OCI-LY7 (cell line): ENCODE data around the gene ZNRF1. TPM values are rescaled to one million over a fixed set of nuclear protein-coding genes. Genes with fewer than 3 reads are reported as not detected.

ENCODE experiments used
- BruUV-seq: library from RNA; stranded (reverse); fragments of 400-500 nt; replicated peaks from 2 replicates; lab custom pipeline; 2021; lab: Mats Ljungman, UMichigan
- CTCF ChIA-PET: fragments of 300-600 bp; sonication (Branson Sonifier 250); formaldehyde crosslinking; loops from one replicate; lab custom pipeline; 2022; ENCODE audit warnings: antibody characterized with exemption; ENCODE audit not compliant: unreplicated experiment; lab: Charles Lee
- POLR2A ChIA-PET: fragments of 300-600 bp; sonication (Branson Sonifier 250); formaldehyde crosslinking; loops from one replicate; lab custom pipeline; 2022; ENCODE audit warnings: antibody characterized with exemption; lab: Charles Lee
- DNase-seq: peaks from one replicate; pipeline ENCODE4 v3.0.0-alpha.2; 2015; ENCODE audit warnings: low spot score
- H2AFZ ChIP-seq: fragments of 200-600 bp; sonication (generic), shearing (Covaris generic); 2 replicates; pipeline ENCODE4 v1.6.1; 2014; ENCODE audit warnings: mild to moderate bottlenecking, antibody characterized with exemption, low read length, moderate library complexity
- H3K27ac ChIP-seq: fragments of 200-600 bp; sonication (generic); 2 replicates; pipeline ENCODE4 v1.5.1; 2014; ENCODE audit warnings: mixed run types, low read depth, mild to moderate bottlenecking, moderate library complexity, low read length, inconsistent platforms; ENCODE audit not compliant: poor library complexity, severe bottlenecking
- H3K36me3 ChIP-seq: fragments of 200-600 bp; sonication (generic); 2 replicates; pipeline ENCODE4 v1.6.1; 2014; ENCODE audit warnings: mild to moderate bottlenecking, antibody characterized with exemption, low read length, moderate library complexity, mixed read lengths; ENCODE audit not compliant: insufficient read depth
- H3K4me1 ChIP-seq: fragments of 200-600 bp; sonication (generic); 2 replicates; pipeline ENCODE4 v1.5.1; 2014; ENCODE audit warnings: mild to moderate bottlenecking, low read length; ENCODE audit not compliant: insufficient read depth, poor library complexity, severe bottlenecking
- H3K4me2 ChIP-seq: fragments of 200-600 bp; sonication (generic); 2 replicates; pipeline ENCODE4 v1.6.1; 2014; ENCODE audit warnings: mild to moderate bottlenecking, low read length
- H3K4me3 ChIP-seq: fragments of 200-600 bp; sonication (generic); 2 replicates; pipeline ENCODE4 v1.5.1; 2014; ENCODE audit warnings: mild to moderate bottlenecking, low read depth, low read length; ENCODE audit not compliant: poor library complexity, severe bottlenecking
- H3K79me2 ChIP-seq: fragments of 200-600 bp; sonication (generic); 2 replicates; pipeline ENCODE4 v1.6.1; 2016; ENCODE audit warnings: low read depth, mild to moderate bottlenecking, low read length, moderate library complexity, mixed read lengths; ENCODE audit not compliant: insufficient read depth
- H3K9me2 ChIP-seq: fragments of 200-600 bp; sonication (generic); 2 replicates; pipeline ENCODE4 v1.6.1; 2016; ENCODE audit warnings: mild to moderate bottlenecking, low read length, mixed read lengths; ENCODE audit not compliant: insufficient read depth
- H3K9me3 ChIP-seq: fragments of 200-600 bp; sonication (generic); 2 replicates; pipeline ENCODE4 v1.6.1; 2014; ENCODE audit warnings: mild to moderate bottlenecking, mixed run types, low read length, mixed read lengths
- H4K20me1 ChIP-seq: fragments of 200-600 bp; sonication (generic); 2 replicates; pipeline ENCODE4 v1.6.1; 2014; ENCODE audit warnings: mild to moderate bottlenecking, antibody characterized with exemption, low read length, moderate library complexity, mixed read lengths; ENCODE audit not compliant: insufficient read depth
- EZH2phosphoT487 ChIP-seq: fragments of 200-600 bp; sonication (generic); IDR thresholded peaks from 2 replicates; pipeline ENCODE4 v1.6.1; 2018; ENCODE audit warnings: low read depth, borderline replicate concordance, mild to moderate bottlenecking, mixed run types, antibody characterized with exemption, low read length, moderate library complexity, mixed read lengths
- intact Hi-C: fragments of 100-400 bp; cut with micrococcal nuclease; formaldehyde crosslinking; loops from one replicate; pipeline ENCODE4 v1.10.0; 2022; ENCODE audit not compliant: unreplicated experiment
- total RNA-seq, 2 experiments: library from RNA; depleted of rRNA in 1 of 2; stranded (reverse); fragments of >200 nt in 1 of 2; shearing (Covaris generic) in 1 of 2; gene quantifications; 2 replicates each; pipeline ENCODE4 v1.2.3, GENCODE V29; 2014 to 2022
- TF ChIP-seq, protein P1 (sequence below): fragments of 200-600 bp; sonication (generic); conservative IDR thresholded peaks from 2 replicates; pipeline ENCODE4 v1.5.1; 2014; ENCODE audit warnings: mild to moderate bottlenecking, antibody characterized with exemption, low read length, moderate library complexity, mixed read lengths

The ZNRF1 gene
- total RNA-seq, 2 experiments from 2014 or later = 11.8 to 23.7 TPM

DNA sequence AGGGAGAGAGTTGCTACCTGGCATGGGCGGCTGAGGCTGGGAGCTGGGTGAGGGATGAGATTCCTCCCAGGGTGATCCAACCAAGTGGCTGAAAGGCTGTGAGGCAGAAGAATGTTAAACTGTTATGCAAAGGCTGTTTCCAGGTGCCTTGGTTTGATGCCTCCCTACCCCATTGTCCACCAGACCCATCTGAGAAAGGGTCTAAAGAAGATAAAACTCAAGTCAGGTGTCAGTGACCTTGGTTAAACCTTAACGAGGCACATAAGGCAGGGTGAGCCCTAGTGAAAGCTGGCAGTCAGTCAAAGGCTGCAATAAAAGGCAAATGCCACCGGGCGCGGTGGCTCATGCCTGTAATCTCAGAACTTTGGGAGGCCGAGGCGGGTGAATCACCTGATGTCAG lies 94.0 kb downstream of the ZNRF1 start:
- no TSS peak for BruUV-seq
- no peaks in the 10 kb centered on the region for H3K79me2 ChIP-seq
- TF ChIP-seq, protein P1, sequence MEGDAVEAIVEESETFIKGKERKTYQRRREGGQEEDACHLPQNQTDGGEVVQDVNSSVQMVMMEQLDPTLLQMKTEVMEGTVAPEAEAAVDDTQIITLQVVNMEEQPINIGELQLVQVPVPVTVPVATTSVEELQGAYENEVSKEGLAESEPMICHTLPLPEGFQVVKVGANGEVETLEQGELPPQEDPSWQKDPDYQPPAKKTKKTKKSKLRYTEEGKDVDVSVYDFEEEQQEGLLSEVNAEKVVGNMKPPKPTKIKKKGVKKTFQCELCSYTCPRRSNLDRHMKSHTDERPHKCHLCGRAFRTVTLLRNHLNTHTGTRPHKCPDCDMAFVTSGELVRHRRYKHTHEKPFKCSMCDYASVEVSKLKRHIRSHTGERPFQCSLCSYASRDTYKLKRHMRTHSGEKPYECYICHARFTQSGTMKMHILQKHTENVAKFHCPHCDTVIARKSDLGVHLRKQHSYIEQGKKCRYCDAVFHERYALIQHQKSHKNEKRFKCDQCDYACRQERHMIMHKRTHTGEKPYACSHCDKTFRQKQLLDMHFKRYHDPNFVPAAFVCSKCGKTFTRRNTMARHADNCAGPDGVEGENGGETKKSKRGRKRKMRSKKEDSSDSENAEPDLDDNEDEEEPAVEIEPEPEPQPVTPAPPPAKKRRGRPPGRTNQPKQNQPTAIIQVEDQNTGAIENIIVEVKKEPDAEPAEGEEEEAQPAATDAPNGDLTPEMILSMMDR = no peak
- no peak for TF ChIP-seq EZH2phosphoT487
- POLR2A ChIA-PET = no interaction called here
- no peak overlapping the region for H3K4me3 ChIP-seq
- no peaks in the 10 kb centered on the region for H3K4me1 ChIP-seq
- intact Hi-C loops = no loop called here
- no peak overlapping the region for H3K4me2 ChIP-seq
- CTCF ChIA-PET = no interaction called here
- no peaks in the 10 kb centered on the region for H3K9me3 ChIP-seq
- no peak overlapping the region for H3K27ac ChIP-seq
- no peaks in the 10 kb centered on the region for H3K36me3 ChIP-seq
- no peaks in the 10 kb centered on the region for H4K20me1 ChIP-seq
- H2AFZ ChIP-seq = no peak overlapping the region
- no peaks in the 10 kb centered on the region for H3K9me2 ChIP-seq
- no peak for DNase-seq

DNA sequence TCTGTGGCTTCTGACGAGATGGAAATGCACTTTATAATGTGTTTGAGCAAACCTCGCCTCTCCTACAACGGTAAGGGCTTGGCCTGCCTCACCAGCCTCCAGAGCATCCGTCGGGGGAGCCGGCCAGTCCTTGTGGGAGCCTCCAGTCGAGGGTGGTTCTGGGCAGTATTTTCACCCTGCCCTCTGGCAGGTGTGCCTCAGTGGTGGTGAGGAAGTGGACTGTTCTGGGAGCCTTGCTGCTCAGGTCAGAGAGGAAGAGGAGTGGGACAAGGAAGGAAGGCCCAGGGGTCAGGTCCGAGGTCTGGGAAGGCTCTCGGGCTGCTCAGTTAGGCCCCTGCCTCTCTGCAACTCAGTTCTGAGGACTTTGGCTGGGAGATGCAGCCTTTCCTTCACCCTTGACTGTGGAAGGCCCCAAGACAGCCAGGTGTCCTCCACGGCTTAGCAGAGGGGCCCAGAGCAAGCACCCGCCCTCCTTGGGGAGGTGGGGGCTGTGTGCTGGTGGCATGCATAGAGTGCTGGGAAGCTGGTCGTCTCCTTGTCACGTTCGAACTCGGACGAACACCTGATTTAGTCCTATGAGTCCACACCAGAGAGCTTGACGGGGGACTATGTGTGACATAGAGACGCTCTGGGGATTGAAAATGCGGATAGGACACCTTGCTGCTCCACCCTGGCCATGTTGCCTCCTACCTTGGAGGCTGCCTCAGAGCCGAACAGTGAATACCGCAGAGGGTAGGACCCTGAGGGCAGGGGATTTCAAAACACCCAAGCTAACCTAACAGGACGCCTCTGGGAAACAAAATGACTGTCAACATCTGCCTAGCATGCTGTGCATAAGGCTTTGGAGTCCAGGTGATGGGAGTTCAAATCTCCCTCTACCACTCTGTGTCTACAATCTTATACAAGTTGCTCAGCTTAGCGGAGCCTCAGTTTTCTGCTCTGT lies 95.0 kb downstream of the ZNRF1 start:
- Histone ChIP-seq H3K9me2 (no peaks in the 10 kb centered on the region), H3K9me3 (no peaks in the 10 kb centered on the region), H2AFZ (no peak overlapping the region), H3K79me2 (no peaks in the 10 kb centered on the region), H3K4me1 (peaks cover 8% of the 10 kb centered on the region), H3K27ac (no peak overlapping the region), H3K4me3 (no peak overlapping the region), H4K20me1 (no peaks in the 10 kb centered on the region), H3K36me3 (no peaks in the 10 kb centered on the region), H3K4me2 (no peak overlapping the region)
- POLR2A ChIA-PET = no interaction called here
- DNase-seq = no peak
- intact Hi-C loops = no loop called here
- CTCF ChIA-PET = no interaction called here
- TF ChIP-seq, protein P1 = no peak
- TF ChIP-seq EZH2phosphoT487 = no peak
- no TSS peak for BruUV-seq

DNA sequence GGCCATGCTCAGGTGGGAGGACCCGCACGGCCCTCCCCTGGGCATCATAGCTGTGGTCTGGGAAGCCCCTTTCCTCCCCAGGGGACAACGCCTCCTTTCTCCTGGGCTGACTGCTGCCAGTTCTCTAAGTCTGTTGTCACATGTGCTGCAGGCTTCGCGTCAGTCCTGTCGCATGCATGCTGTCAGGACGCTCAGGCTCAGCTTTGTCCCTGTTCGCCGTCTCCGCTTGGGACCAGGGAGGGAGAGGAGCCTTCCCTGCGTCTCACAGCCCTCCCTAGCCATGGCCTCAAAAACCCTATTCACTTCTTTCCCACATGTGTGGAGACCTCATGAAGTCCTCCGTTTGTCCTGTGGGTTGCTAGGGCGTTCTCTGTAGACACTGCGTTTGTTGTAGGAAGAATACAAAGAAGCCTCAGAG lies 96.4 kb downstream of the ZNRF1 start:
- no peaks in the 10 kb centered on the region for H3K9me2 ChIP-seq
- intact Hi-C loops = no loop called here
- H3K36me3 ChIP-seq = no peaks in the 10 kb centered on the region
- DNase-seq = no peak
- TF ChIP-seq, protein P1 = no peak
- no peak for TF ChIP-seq EZH2phosphoT487
- no peak overlapping the region for H2AFZ ChIP-seq
- H3K79me2 ChIP-seq = no peaks in the 10 kb centered on the region
- ChIA-PET POLR2A (interaction anchor here (0.6 kb wide), 1 partner anchor 11 kb away, joined by 3 read pairs; no protein-coding TSS in a partner anchor), CTCF (no interaction called here)
- no peak overlapping the region for H3K4me3 ChIP-seq
- BruUV-seq = no TSS peak
- H3K9me3 ChIP-seq = no peaks in the 10 kb centered on the region
- no peaks in the 10 kb centered on the region for H4K20me1 ChIP-seq
- H3K27ac ChIP-seq = no peak overlapping the region
- H3K4me2 ChIP-seq = no peak overlapping the region
- H3K4me1 ChIP-seq = peaks cover 22% of the 10 kb centered on the region
